IMR-90 (cell line): ENCODE measurements around the gene MYO5A.

Experiments
- MAZ ChIP-seq: IDR thresholded peaks from 2 replicates; pipeline ENCODE4 v1.6.1; 2012; ENCODE audit warnings: low read depth, mild to moderate bottlenecking, low read length, improper control_type of control experiment, moderate library complexity, borderline replicate concordance
- MXI1 ChIP-seq: IDR thresholded peaks from 2 replicates; pipeline ENCODE4 v1.6.1; 2012; ENCODE audit warnings: low read depth, mild to moderate bottlenecking, low read length, moderate library complexity, borderline replicate concordance
- POLR2A ChIP-seq: IDR thresholded peaks from 2 replicates; pipeline ENCODE4 v1.6.1; 2012; ENCODE audit warnings: mild to moderate bottlenecking, low read depth, low read length
- SMC3 ChIP-seq: fragments of 150-350 bp; IDR thresholded peaks from 2 replicates; pipeline ENCODE4 v1.6.1; 2016; ENCODE audit warnings: low read depth, mild to moderate bottlenecking, antibody characterized with exemption, low read length, moderate library complexity
- TF ChIP-seq, protein P1 (sequence below): conservative IDR thresholded peaks from 2 replicates; pipeline ENCODE4 v1.5.1; 2012; ENCODE audit warnings: mild to moderate bottlenecking, low read depth, low read length, improper control_type of control experiment

- no peak for TF ChIP-seq SMC3
- TF ChIP-seq, protein P1, sequence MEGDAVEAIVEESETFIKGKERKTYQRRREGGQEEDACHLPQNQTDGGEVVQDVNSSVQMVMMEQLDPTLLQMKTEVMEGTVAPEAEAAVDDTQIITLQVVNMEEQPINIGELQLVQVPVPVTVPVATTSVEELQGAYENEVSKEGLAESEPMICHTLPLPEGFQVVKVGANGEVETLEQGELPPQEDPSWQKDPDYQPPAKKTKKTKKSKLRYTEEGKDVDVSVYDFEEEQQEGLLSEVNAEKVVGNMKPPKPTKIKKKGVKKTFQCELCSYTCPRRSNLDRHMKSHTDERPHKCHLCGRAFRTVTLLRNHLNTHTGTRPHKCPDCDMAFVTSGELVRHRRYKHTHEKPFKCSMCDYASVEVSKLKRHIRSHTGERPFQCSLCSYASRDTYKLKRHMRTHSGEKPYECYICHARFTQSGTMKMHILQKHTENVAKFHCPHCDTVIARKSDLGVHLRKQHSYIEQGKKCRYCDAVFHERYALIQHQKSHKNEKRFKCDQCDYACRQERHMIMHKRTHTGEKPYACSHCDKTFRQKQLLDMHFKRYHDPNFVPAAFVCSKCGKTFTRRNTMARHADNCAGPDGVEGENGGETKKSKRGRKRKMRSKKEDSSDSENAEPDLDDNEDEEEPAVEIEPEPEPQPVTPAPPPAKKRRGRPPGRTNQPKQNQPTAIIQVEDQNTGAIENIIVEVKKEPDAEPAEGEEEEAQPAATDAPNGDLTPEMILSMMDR: no peak
- TF ChIP-seq POLR2A: no peak
- TF ChIP-seq MAZ: no peak
- no peak for TF ChIP-seq MXI1
These were observed 167.2 kb downstream of the MYO5A start for GRCh38 chr15:52361494-52361893.
